ENCODE measurements around the gene MYO5C.

DNA sequence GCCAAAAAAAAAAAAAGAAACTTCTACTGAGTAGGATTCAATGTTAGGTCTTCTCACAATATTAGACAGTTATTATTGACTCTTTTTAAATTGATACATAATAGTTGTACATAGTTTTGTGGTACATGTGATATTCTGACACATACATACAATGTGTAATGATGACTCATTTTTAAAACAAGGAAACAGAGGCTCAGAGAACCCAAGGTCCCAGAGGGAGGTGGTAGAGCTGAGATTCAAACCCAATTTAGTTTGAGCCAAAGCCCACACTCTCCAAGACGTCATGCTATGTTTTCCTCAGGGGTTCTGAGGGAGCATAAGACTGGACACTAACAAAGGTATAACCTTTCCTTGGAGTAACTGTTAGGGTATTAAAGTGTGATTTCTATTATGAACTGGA lies 40.6 kb downstream of the MYO5C start:
- TF ChIP-seq, protein P1, sequence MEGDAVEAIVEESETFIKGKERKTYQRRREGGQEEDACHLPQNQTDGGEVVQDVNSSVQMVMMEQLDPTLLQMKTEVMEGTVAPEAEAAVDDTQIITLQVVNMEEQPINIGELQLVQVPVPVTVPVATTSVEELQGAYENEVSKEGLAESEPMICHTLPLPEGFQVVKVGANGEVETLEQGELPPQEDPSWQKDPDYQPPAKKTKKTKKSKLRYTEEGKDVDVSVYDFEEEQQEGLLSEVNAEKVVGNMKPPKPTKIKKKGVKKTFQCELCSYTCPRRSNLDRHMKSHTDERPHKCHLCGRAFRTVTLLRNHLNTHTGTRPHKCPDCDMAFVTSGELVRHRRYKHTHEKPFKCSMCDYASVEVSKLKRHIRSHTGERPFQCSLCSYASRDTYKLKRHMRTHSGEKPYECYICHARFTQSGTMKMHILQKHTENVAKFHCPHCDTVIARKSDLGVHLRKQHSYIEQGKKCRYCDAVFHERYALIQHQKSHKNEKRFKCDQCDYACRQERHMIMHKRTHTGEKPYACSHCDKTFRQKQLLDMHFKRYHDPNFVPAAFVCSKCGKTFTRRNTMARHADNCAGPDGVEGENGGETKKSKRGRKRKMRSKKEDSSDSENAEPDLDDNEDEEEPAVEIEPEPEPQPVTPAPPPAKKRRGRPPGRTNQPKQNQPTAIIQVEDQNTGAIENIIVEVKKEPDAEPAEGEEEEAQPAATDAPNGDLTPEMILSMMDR (optimal IDR thresholded peaks at IDR 0.05 in 1 of 3, IDR thresholded peaks at IDR 0.05 in 1 of 3, conservative IDR thresholded peaks at IDR 0.05 in 1 of 3; ENCODE audit: extremely low read depth in 1 of 3, insufficient read depth in 2 of 3, low read length in 3 of 3), result no peak
- no peak for TF ChIP-seq EZH2 (IDR thresholded peaks at IDR 0.05; ENCODE audit: low read length)

All from keratinocyte (primary cell).